Measurements from ENCODE around the gene LRCH1. TPM values are rescaled to one million over a fixed set of nuclear protein-coding genes. Genes with fewer than 3 reads are reported as not detected.

Gene LRCH1
- polyA plus RNA-seq, 1 donor (not counting 4 experiments of a cell fraction or from before 2014, with no cell fraction given): 16.2 TPM

GRCh38 chr13:46716821-46717220 is 163.9 kb downstream of the LRCH1 start:
- H3K36me3 ChIP-seq (ENCODE audit: control insufficient read depth in 2 of 2, extremely low read depth in 1 of 2, insufficient read depth in 2 of 2, low read length in 2 of 2): peaks cover 7 to 8% of the 10 kb centered on the region in 2 experiments
- dilution Hi-C loops (cut with MboI; ENCODE audit: extremely low pct_ligation_motif_present, low sequenced_read_pairs): no loop called here
- H3K4me1 ChIP-seq (ENCODE audit: control insufficient read depth, extremely low read depth, insufficient read depth, low read length): no peaks in the 10 kb centered on the region
- no peaks in the 10 kb centered on the region for H3K79me2 ChIP-seq (ENCODE audit: control insufficient read depth, insufficient read depth, low read length)
- H3K9ac ChIP-seq (ENCODE audit: control insufficient read depth, extremely low read depth, insufficient read depth, low read length): no peak overlapping the region
- no peak for TF ChIP-seq EZH2 (IDR thresholded peaks at IDR 0.05; ENCODE audit: low read length)
- TF ChIP-seq CTCF (optimal IDR thresholded peaks at IDR 0.05 in 1 of 3, IDR thresholded peaks at IDR 0.05 in 1 of 3, conservative IDR thresholded peaks at IDR 0.05 in 1 of 3; ENCODE audit: extremely low read depth in 1 of 3, insufficient read depth in 2 of 3, low read length in 3 of 3): no peak
- no peak overlapping the region for H3K27ac ChIP-seq (ENCODE audit: control insufficient read depth, insufficient read depth, low read length)
- no peaks in the 10 kb centered on the region for H4K20me1 ChIP-seq (ENCODE audit: control insufficient read depth, extremely low read depth, insufficient read depth, low read length)
- DNase-seq (ENCODE audit: low read depth, low spot score) (no peak), FAIRE-seq (no peak)
- no peaks in the 10 kb centered on the region for H3K9me3 ChIP-seq (ENCODE audit: control insufficient read depth, low read depth, low read length)
- H3K9me1 ChIP-seq (ENCODE audit: control insufficient read depth, extremely low read depth, insufficient read depth, low read length): no peaks in the 10 kb centered on the region
- no peak overlapping the region for H2AFZ ChIP-seq (ENCODE audit: control insufficient read depth, low read length)
- H3K4me3 ChIP-seq (ENCODE audit: control insufficient read depth in 2 of 3, extremely low read depth in 1 of 3, insufficient read depth in 2 of 3, low read depth in 1 of 3, low read length in 3 of 3): no peak overlapping the region
- H3K27me3 ChIP-seq (ENCODE audit: control insufficient read depth, extremely low read depth, insufficient read depth, low read length): no peaks in the 10 kb centered on the region
- no peak overlapping the region for H3K4me2 ChIP-seq (ENCODE audit: control insufficient read depth, extremely low read depth, insufficient read depth, low read depth, low read length)

DNA sequence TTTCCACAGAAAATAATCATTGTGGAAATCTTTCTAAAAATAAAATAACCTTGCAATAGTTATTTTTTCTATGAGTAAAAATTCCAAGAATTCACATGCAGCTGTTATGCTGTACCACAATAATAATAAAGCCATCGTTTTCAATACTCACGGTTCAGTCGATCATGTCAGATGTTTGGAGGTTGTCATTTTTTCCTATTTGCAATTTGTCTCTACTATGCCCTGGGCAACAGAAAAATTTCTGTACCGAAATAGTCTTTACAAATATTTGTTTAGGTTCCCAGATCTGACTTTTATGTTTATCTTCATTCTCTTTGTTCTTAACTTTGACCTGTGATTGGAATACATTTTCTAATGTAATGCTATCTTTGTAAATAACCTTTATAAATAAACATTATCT is 164.3 kb downstream of the LRCH1 start:
- dilution Hi-C loops (cut with MboI; ENCODE audit: extremely low pct_ligation_motif_present, low sequenced_read_pairs): no loop called here
- Histone ChIP-seq H2AFZ (ENCODE audit: control insufficient read depth, low read length) (no peak overlapping the region), H4K20me1 (ENCODE audit: control insufficient read depth, extremely low read depth, insufficient read depth, low read length) (no peaks in the 10 kb centered on the region), H3K27me3 (ENCODE audit: control insufficient read depth, extremely low read depth, insufficient read depth, low read length) (no peaks in the 10 kb centered on the region), H3K36me3 (ENCODE audit: control insufficient read depth in 2 of 2, extremely low read depth in 1 of 2, insufficient read depth in 2 of 2, low read length in 2 of 2) (peaks cover 3 to 6% of the 10 kb centered on the region in 2 experiments), H3K27ac (ENCODE audit: control insufficient read depth, insufficient read depth, low read length) (no peak overlapping the region), H3K9me1 (ENCODE audit: control insufficient read depth, extremely low read depth, insufficient read depth, low read length) (no peaks in the 10 kb centered on the region), H3K4me1 (ENCODE audit: control insufficient read depth, extremely low read depth, insufficient read depth, low read length) (no peaks in the 10 kb centered on the region), H3K9me3 (ENCODE audit: control insufficient read depth, low read depth, low read length) (no peaks in the 10 kb centered on the region), H3K9ac (ENCODE audit: control insufficient read depth, extremely low read depth, insufficient read depth, low read length) (no peak overlapping the region), H3K4me3 (ENCODE audit: control insufficient read depth in 2 of 3, extremely low read depth in 1 of 3, insufficient read depth in 2 of 3, low read depth in 1 of 3, low read length in 3 of 3) (no peak overlapping the region), H3K79me2 (ENCODE audit: control insufficient read depth, insufficient read depth, low read length) (no peaks in the 10 kb centered on the region), H3K4me2 (ENCODE audit: control insufficient read depth, extremely low read depth, insufficient read depth, low read depth, low read length) (no peak overlapping the region)
- FAIRE-seq (no peak), DNase-seq (ENCODE audit: low read depth, low spot score) (no peak)
- TF ChIP-seq EZH2 (IDR thresholded peaks at IDR 0.05; ENCODE audit: low read length) (no peak), CTCF (optimal IDR thresholded peaks at IDR 0.05 in 1 of 3, IDR thresholded peaks at IDR 0.05 in 1 of 3, conservative IDR thresholded peaks at IDR 0.05 in 1 of 3; ENCODE audit: extremely low read depth in 1 of 3, insufficient read depth in 2 of 3, low read length in 3 of 3) (no peak)
